Measurements from ENCODE around the gene IL12RB1. TPM values are rescaled to one million over a fixed set of nuclear protein-coding genes. Genes with fewer than 3 reads are reported as not detected.

The IL12RB1 gene
- polyA plus RNA-seq, 1 donor (not counting 4 experiments of a cell fraction or from before 2014, with no cell fraction given) = 0.09 TPM

- H3K4me2 ChIP-seq (ENCODE audit: control insufficient read depth, extremely low read depth, insufficient read depth, low read depth, low read length) = no peak overlapping the region
- no peaks in the 10 kb centered on the region for H3K9me1 ChIP-seq (ENCODE audit: control insufficient read depth, extremely low read depth, insufficient read depth, low read length)
- DNase-seq (ENCODE audit: low read depth, low spot score) (no peak), FAIRE-seq (no peak)
- H3K4me1 ChIP-seq (ENCODE audit: control insufficient read depth, extremely low read depth, insufficient read depth, low read length) = peaks cover 11% of the 10 kb centered on the region
- H3K27ac ChIP-seq (ENCODE audit: control insufficient read depth, insufficient read depth, low read length) = no peak overlapping the region
- H3K4me3 ChIP-seq (ENCODE audit: control insufficient read depth in 2 of 3, extremely low read depth in 1 of 3, insufficient read depth in 2 of 3, low read depth in 1 of 3, low read length in 3 of 3) = no peak overlapping the region
- H3K79me2 ChIP-seq (ENCODE audit: control insufficient read depth, insufficient read depth, low read length) = no peaks in the 10 kb centered on the region
- dilution Hi-C loops (cut with MboI; ENCODE audit: extremely low pct_ligation_motif_present, low sequenced_read_pairs) = no loop called here
- no peaks in the 10 kb centered on the region for H3K27me3 ChIP-seq (ENCODE audit: control insufficient read depth, extremely low read depth, insufficient read depth, low read length)
- H3K9me3 ChIP-seq (ENCODE audit: control insufficient read depth, low read depth, low read length) = no peaks in the 10 kb centered on the region
- no peaks in the 10 kb centered on the region for H3K36me3 ChIP-seq (ENCODE audit: control insufficient read depth in 2 of 2, extremely low read depth in 1 of 2, insufficient read depth in 2 of 2, low read length in 2 of 2)
- TF ChIP-seq CTCF (optimal IDR thresholded peaks at IDR 0.05 in 1 of 3, IDR thresholded peaks at IDR 0.05 in 1 of 3, conservative IDR thresholded peaks at IDR 0.05 in 1 of 3; ENCODE audit: extremely low read depth in 1 of 3, insufficient read depth in 2 of 3, low read length in 3 of 3) (no peak), EZH2 (IDR thresholded peaks at IDR 0.05; ENCODE audit: low read length) (no peak)
- no peaks in the 10 kb centered on the region for H4K20me1 ChIP-seq (ENCODE audit: control insufficient read depth, extremely low read depth, insufficient read depth, low read length)
- no peak overlapping the region for H2AFZ ChIP-seq (ENCODE audit: control insufficient read depth, low read length)
- H3K9ac ChIP-seq (ENCODE audit: control insufficient read depth, extremely low read depth, insufficient read depth, low read length) = no peak overlapping the region
Observed at GRCh38 chr19:18020212-18021085, 66.3 kb downstream of the IL12RB1 start.

GRCh38 chr19:18017275-18018083 is 69.3 kb downstream of the IL12RB1 start:
- no peak for FAIRE-seq
- H2AFZ ChIP-seq (ENCODE audit: control insufficient read depth, low read length) = no peak overlapping the region

More at GRCh38 chr19:18017275-18018083, 69.3 kb downstream of the IL12RB1 start:
- no peak for DNase-seq (ENCODE audit: low read depth, low spot score)
- Histone ChIP-seq H3K27me3 (ENCODE audit: control insufficient read depth, extremely low read depth, insufficient read depth, low read length) (no peaks in the 10 kb centered on the region), H3K4me3 (ENCODE audit: control insufficient read depth in 2 of 3, extremely low read depth in 1 of 3, insufficient read depth in 2 of 3, low read depth in 1 of 3, low read length in 3 of 3) (no peak overlapping the region), H3K27ac (ENCODE audit: control insufficient read depth, insufficient read depth, low read length) (no peak overlapping the region), H3K9me3 (ENCODE audit: control insufficient read depth, low read depth, low read length) (no peaks in the 10 kb centered on the region), H3K9ac (ENCODE audit: control insufficient read depth, extremely low read depth, insufficient read depth, low read length) (no peak overlapping the region), H4K20me1 (ENCODE audit: control insufficient read depth, extremely low read depth, insufficient read depth, low read length) (no peaks in the 10 kb centered on the region), H3K4me2 (ENCODE audit: control insufficient read depth, extremely low read depth, insufficient read depth, low read depth, low read length) (no peak overlapping the region), H3K36me3 (ENCODE audit: control insufficient read depth in 2 of 2, extremely low read depth in 1 of 2, insufficient read depth in 2 of 2, low read length in 2 of 2) (peaks cover 5 to 6% of the 10 kb centered on the region in 2 experiments), H3K4me1 (ENCODE audit: control insufficient read depth, extremely low read depth, insufficient read depth, low read length) (peaks cover 11% of the 10 kb centered on the region), H3K9me1 (ENCODE audit: control insufficient read depth, extremely low read depth, insufficient read depth, low read length) (no peaks in the 10 kb centered on the region), H3K79me2 (ENCODE audit: control insufficient read depth, insufficient read depth, low read length) (no peaks in the 10 kb centered on the region)
- TF ChIP-seq EZH2 (IDR thresholded peaks at IDR 0.05; ENCODE audit: low read length) (no peak), CTCF (optimal IDR thresholded peaks at IDR 0.05 in 1 of 3, IDR thresholded peaks at IDR 0.05 in 1 of 3, conservative IDR thresholded peaks at IDR 0.05 in 1 of 3; ENCODE audit: extremely low read depth in 1 of 3, insufficient read depth in 2 of 3, low read length in 3 of 3) (no peak)
- dilution Hi-C loops (cut with MboI; ENCODE audit: extremely low pct_ligation_motif_present, low sequenced_read_pairs) = no loop called here

Measured in keratinocyte (primary cell).